ENCODE results near the gene TNFRSF12A. TPM values are rescaled to one million over a fixed set of nuclear protein-coding genes. Genes with fewer than 3 reads are reported as not detected.
A peak's percentile ranks its signal among the peaks of the same experiment; 100 is the strongest.
"Not testable (repeated sequence)": the region's sequence is repeated elsewhere in the genome, so short reads cannot be mapped to it uniquely, and the experiment has no call there.

The TNFRSF12A gene
- total RNA-seq, 1 donor from 2014 or later: 74.9 TPM

DNA sequence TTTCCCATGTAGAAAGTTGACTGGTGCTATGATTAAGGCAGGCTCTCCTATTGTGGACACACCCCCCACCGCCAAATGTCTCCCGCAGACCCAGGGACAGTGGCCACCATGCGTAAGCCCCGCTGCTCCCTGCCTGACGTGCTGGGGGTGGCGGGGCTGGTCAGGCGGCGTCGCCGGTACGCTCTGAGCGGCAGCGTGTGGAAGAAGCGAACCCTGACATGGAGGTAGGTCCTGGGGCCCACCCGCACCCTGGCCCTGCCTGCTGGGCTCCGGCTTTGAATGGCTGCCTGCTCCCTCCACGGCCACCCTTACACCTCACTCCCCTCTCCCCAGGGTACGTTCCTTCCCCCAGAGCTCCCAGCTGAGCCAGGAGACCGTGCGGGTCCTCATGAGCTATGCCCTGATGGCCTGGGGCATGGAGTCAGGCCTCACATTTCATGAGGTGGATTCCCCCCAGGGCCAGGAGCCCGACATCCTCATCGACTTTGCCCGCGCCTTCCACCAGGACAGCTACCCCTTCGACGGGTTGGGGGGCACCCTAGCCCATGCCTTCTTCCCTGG is 29.8 kb downstream of the TNFRSF12A start:
- DNase-seq (no peak), ATAC-seq (no peak)
- TF ChIP-seq, protein P1, sequence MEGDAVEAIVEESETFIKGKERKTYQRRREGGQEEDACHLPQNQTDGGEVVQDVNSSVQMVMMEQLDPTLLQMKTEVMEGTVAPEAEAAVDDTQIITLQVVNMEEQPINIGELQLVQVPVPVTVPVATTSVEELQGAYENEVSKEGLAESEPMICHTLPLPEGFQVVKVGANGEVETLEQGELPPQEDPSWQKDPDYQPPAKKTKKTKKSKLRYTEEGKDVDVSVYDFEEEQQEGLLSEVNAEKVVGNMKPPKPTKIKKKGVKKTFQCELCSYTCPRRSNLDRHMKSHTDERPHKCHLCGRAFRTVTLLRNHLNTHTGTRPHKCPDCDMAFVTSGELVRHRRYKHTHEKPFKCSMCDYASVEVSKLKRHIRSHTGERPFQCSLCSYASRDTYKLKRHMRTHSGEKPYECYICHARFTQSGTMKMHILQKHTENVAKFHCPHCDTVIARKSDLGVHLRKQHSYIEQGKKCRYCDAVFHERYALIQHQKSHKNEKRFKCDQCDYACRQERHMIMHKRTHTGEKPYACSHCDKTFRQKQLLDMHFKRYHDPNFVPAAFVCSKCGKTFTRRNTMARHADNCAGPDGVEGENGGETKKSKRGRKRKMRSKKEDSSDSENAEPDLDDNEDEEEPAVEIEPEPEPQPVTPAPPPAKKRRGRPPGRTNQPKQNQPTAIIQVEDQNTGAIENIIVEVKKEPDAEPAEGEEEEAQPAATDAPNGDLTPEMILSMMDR (IDR thresholded peaks at IDR 0.05): no peak
- Histone ChIP-seq H3K4me1 (peaks cover 13% of the 10 kb centered on the region), H3K4me3 (no peak overlapping the region), H3K27me3 (peaks cover 41% of the 10 kb centered on the region), H3K27ac (no peak overlapping the region), H3K36me3 (no peaks in the 10 kb centered on the region), H3K9me3 (no peaks in the 10 kb centered on the region)
- intact Hi-C loops (cut with DNase I): no loop called here

DNA sequence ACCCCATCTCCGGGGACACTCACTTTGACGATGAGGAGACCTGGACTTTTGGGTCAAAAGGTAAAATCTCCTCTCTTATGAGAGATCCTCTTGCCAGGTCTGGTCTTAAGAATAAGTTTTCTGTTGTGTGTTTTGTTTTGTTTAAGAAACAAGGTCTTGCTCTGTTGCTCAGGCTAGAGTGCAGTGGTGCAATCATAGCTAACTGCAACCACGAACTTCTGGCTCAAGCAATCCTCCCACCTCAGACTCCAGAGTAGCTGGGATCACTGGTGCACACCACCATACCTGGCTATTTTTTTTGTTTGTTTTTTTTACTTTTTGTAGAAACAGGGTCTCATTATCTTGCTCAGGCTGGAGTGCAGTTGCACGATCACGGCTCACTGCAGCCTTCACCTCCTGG is 30.3 kb downstream of the TNFRSF12A start:
- TF ChIP-seq, protein P1 (IDR thresholded peaks at IDR 0.05): no peak
- Histone ChIP-seq H3K4me1 (peaks cover 13% of the 10 kb centered on the region), H3K9me3 (no peaks in the 10 kb centered on the region), H3K36me3 (no peaks in the 10 kb centered on the region), H3K27ac (no peak overlapping the region), H3K27me3 (peaks cover 36% of the 10 kb centered on the region), H3K4me3 (no peak overlapping the region)
- no peak for DNase-seq
- no peak for ATAC-seq
- intact Hi-C loops (cut with DNase I): no loop called here

DNA sequence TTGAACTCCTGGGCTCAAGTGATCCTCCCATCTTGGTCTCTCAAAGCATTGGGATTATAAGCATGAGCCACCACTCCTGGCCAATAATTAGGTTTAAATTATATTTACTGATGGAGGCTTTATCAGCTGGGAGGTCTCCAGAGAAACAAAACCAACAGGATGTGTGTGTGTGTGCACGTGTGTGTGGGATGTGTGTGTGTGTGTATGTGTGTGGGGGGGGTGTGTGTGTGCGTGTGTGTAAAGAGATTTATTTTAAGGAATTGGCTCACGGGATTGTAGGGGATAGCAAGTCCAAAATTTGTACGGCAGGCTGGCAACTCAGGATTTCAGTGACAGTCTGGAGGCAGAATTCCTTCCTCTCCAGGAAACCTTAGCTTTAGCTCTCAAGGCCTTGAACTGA is 30.8 kb downstream of the TNFRSF12A start:
- H3K27me3 ChIP-seq: peaks cover 31% of the 10 kb centered on the region
- ATAC-seq (no peak), DNase-seq (no peak)
- H3K4me1 ChIP-seq: peaks cover 8% of the 10 kb centered on the region
- no peaks in the 10 kb centered on the region for H3K9me3 ChIP-seq
- H3K27ac ChIP-seq: no peak overlapping the region
- H3K4me3 ChIP-seq: no peak overlapping the region
- intact Hi-C loops (cut with DNase I): no loop called here
- no peaks in the 10 kb centered on the region for H3K36me3 ChIP-seq
- TF ChIP-seq, protein P1 (IDR thresholded peaks at IDR 0.05): no peak

DNA sequence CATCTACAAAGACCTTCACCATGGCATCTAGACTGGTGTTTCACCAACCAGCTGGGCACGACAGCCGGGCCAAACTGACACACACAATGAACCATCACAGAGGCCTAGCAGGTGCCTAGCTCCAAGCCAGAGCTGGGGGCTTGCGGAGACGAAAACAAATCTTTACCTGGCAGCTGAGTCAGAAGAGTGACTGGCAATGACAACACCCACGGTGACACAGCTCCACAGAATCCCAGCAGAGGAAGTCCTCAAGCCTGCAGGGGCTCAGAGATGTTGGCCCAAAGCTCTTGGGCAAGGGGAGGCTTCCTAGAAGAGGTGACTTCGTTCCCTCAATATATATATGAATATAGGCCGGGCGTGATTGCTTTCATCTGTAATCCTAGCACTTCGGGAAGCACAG is 31.3 kb downstream of the TNFRSF12A start:
- Histone ChIP-seq H3K27ac (no peak overlapping the region), H3K4me3 (no peak overlapping the region), H3K9me3 (no peaks in the 10 kb centered on the region), H3K4me1 (peaks cover 5% of the 10 kb centered on the region), H3K36me3 (no peaks in the 10 kb centered on the region), H3K27me3 (peaks cover 26% of the 10 kb centered on the region)
- intact Hi-C loops (cut with DNase I): no loop called here
- TF ChIP-seq, protein P1 (IDR thresholded peaks at IDR 0.05): no peak
- no peak for ATAC-seq
- DNase-seq: no peak

DNA sequence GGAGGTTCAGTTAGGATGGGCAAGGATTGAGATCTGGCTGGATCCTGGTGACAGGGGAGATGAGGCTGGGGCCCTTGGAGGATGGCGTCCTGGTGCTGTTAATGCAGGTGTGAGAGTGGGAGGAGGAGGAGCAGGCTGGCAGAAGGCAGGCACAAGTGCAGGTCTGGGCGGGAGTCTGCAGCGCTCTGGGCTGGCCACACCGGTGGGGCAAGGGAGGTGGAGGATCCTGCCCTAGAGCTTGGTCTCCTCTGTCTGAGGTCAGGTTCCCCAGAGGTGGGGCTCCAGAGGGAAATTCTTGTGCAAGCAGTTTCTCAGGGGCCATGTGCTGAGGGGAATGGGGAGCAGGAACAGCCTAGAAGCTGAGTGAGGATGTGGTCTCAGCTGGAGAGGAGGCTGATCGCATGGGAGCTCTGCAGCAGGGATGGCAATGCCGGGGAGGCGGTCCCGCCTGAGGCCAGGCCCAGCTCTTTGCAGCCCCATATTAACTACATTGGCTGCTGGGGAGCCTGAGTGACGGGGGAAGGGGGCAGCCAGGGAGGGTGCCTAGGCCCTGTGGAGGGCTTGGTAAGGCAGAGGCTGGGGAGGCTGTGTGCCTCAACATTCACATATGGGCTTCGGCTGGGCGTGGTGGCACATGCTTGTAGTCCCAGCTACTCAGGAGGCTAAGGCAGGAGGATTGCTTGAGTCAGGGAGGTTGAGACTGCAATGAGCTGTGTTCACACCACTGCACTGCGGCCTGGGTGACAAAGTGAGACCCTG is 32.6 kb downstream of the TNFRSF12A start:
- peak; percentile 1 for ATAC-seq
- H3K9me3 ChIP-seq; H3K27ac ChIP-seq; H3K4me1 ChIP-seq; H3K4me3 ChIP-seq; DNase-seq; H3K36me3 ChIP-seq; intact Hi-C loops (cut with DNase I): not testable (repeated sequence)
- peaks cover 14% of the 10 kb centered on the region for H3K27me3 ChIP-seq

DNA sequence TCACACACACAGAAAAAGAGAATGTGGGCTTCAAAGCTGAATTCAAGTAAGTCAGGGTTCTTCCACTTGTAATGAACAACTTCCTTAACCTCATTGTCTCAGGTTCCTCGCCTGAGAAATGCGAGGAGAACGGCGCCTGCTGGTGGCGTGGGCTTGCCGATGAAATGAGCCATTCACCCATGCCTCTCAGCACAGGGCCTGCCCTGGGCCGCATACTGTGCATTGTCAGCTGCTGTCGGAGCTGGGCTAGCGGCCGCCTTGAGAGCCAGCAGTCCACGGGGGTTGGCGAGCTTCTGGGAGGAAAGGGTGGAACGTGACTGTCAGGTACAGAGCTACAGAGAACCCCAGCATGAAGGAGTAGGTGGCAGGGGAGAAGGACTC is 33.2 kb downstream of the TNFRSF12A start:
- H3K4me1 ChIP-seq; H3K36me3 ChIP-seq; H3K27ac ChIP-seq; H3K9me3 ChIP-seq; H3K4me3 ChIP-seq; H3K27me3 ChIP-seq; intact Hi-C loops (cut with DNase I); ATAC-seq; DNase-seq: not testable (repeated sequence)
